Right forelimb (tissue), 1 donor: Measurements from ENCODE around the gene RBMS3.
A peak's percentile ranks its signal among the peaks of the same experiment; 100 is the strongest.
"Not testable (repeated sequence)": the region's sequence is repeated elsewhere in the genome, so short reads cannot be mapped to it uniquely, and the experiment has no call there.

Experiments used
- DNase-seq: peaks from one replicate; pipeline ENCODE4 v3.0.0-alpha.2; 2018

RBMS3 gene

GRCh38 chr3:29991198-29991597, 710.3 kb downstream of the RBMS3 start:
- DNase-seq: no peak

GRCh38 chr3:30002797-30003196, 721.9 kb downstream of the RBMS3 start:
- no peak for DNase-seq

- no peak for DNase-seq
Measured at GRCh38 chr3:30003741-30004140, 722.9 kb downstream of the RBMS3 start.

- no peak for DNase-seq
Measured at GRCh38 chr3:30004481-30004880, 723.6 kb downstream of the RBMS3 start.

GRCh38 chr3:30006111-30006510, 725.2 kb downstream of the RBMS3 start:
- DNase-seq: no peak

GRCh38 chr3:30007668-30008067, 726.8 kb downstream of the RBMS3 start:
- DNase-seq: no peak

GRCh38 chr3:30011237-30011803, 730.4 kb downstream of the RBMS3 start:
- DNase-seq: no peak

- DNase-seq: no peak
Measured at GRCh38 chr3:30012941-30013543, 732.2 kb downstream of the RBMS3 start.

- DNase-seq: no peak
Measured at GRCh38 chr3:30017901-30018300, 737.0 kb downstream of the RBMS3 start.

- DNase-seq: no peak
Measured at GRCh38 chr3:30020380-30020779, 739.5 kb downstream of the RBMS3 start.

GRCh38 chr3:30024466-30024865, 743.6 kb downstream of the RBMS3 start:
- DNase-seq: no peak

GRCh38 chr3:30026851-30027250, 746.0 kb downstream of the RBMS3 start:
- no peak for DNase-seq

GRCh38 chr3:30034246-30034991, 753.5 kb downstream of the RBMS3 start:
- no peak for DNase-seq

GRCh38 chr3:30035935-30036567, 755.2 kb downstream of the RBMS3 start:
- no peak for DNase-seq

GRCh38 chr3:30040126-30040525, 759.3 kb downstream of the RBMS3 start:
- DNase-seq: no peak

- DNase-seq: not testable (repeated sequence)
Measured at GRCh38 chr3:30041481-30041880, 760.6 kb downstream of the RBMS3 start.

- peak; percentile 73 for DNase-seq
Measured at GRCh38 chr3:30042274-30042859, 761.5 kb downstream of the RBMS3 start.

- DNase-seq: no peak
Measured at GRCh38 chr3:30042916-30043555, 762.2 kb downstream of the RBMS3 start.

- DNase-seq: no peak
Measured at GRCh38 chr3:30044515-30044914, 763.6 kb downstream of the RBMS3 start.

- no peak for DNase-seq
Measured at GRCh38 chr3:30048431-30048830, 767.6 kb downstream of the RBMS3 start.

- DNase-seq: not testable (repeated sequence)
Measured at GRCh38 chr3:30050116-30050515, 769.2 kb downstream of the RBMS3 start.

GRCh38 chr3:30059240-30059639, 778.4 kb downstream of the RBMS3 start:
- DNase-seq: no peak
